H1 (cell line): ENCODE measurements around the gene FRAT2. TPM values are rescaled to one million over a fixed set of nuclear protein-coding genes. Genes with fewer than 3 reads are reported as not detected.
"Not testable (repeated sequence)": the region's sequence is repeated elsewhere in the genome, so short reads cannot be mapped to it uniquely, and the experiment has no call there.

Source experiments
- CTCF ChIA-PET: fragments of 300-600 bp; sonication (Branson Sonifier 250); formaldehyde crosslinking; loops from one replicate; lab custom pipeline; 2021; ENCODE audit not compliant: partially characterized antibody; lab: Charles Lee
- POLR2A ChIA-PET: fragments of 300-600 bp; sonication (Branson Sonifier 250); formaldehyde crosslinking; loops from one replicate; lab custom pipeline; 2021; ENCODE audit warnings: inconsistent platforms; ENCODE audit not compliant: partially characterized antibody; lab: Charles Lee
- DNase-seq, 2 experiments: peaks; one replicate each; pipeline versions ENCODE4 v3.0.0 to v3.0.0-alpha.2; 2010 to 2022; ENCODE audit warnings: low spot score in 2 of 2, low read depth in 1 of 2, mixed read lengths in 1 of 2
- FAIRE-seq: peaks from 2 replicates; lab custom pipeline; 2011; peaks lifted over from hg19 to GRCh38; lab: Jason Lieb, UNC
- H2AFZ ChIP-seq: 2 replicates; pipeline ENCODE4 v1.8.1; 2012; ENCODE audit warnings: low read length, inconsistent platforms
- H2AK5ac ChIP-seq: 2 replicates; pipeline ENCODE4 v1.6.1; 2013; ENCODE audit warnings: low read depth, low read length
- H2BK120ac ChIP-seq: replicated peaks from 2 replicates; pipeline ENCODE3; 2013; ENCODE audit warnings: low read depth, low read length, inconsistent platforms
- H2BK12ac ChIP-seq: 2 replicates; pipeline ENCODE4 v1.6.1; 2013; ENCODE audit warnings: low read depth, low read length
- H2BK15ac ChIP-seq: 2 replicates; pipeline ENCODE4 v1.6.1; 2013; ENCODE audit warnings: low read length
- H2BK20ac ChIP-seq: 2 replicates; pipeline ENCODE4 v1.6.1; 2013; ENCODE audit warnings: low read length
- H2BK5ac ChIP-seq: 2 replicates; pipeline ENCODE4 v1.6.1; 2013; ENCODE audit warnings: low read depth, low read length
- H3K14ac ChIP-seq: 2 replicates; pipeline ENCODE4 v1.6.1; 2013; ENCODE audit warnings: inconsistent platforms; ENCODE audit not compliant: insufficient read length
- H3K18ac ChIP-seq: 2 replicates; pipeline ENCODE4 v1.6.1; 2013; ENCODE audit warnings: low read length; ENCODE audit errors: extremely low read depth
- H3K23ac ChIP-seq: 2 replicates; pipeline ENCODE4 v1.6.1; 2013; ENCODE audit warnings: inconsistent platforms; ENCODE audit not compliant: insufficient read length
- H3K23me2 ChIP-seq: 2 replicates; pipeline ENCODE4 v1.6.1; 2013; ENCODE audit warnings: low read depth, low read length
- H3K27ac ChIP-seq: 2 replicates; pipeline ENCODE4 v1.6.1; 2011; ENCODE audit warnings: low read depth, low read length, inconsistent platforms
- H3K27me3 ChIP-seq, 4 experiments: replicated peaks in 1 of 4; 1 replicate in 1 of 4; 2 replicates in 3 of 4; pipeline versions ENCODE4 v1.6.1 to v1.8.1; 2011 to 2013; ENCODE audit warnings: low read length in 3 of 4, mild to moderate bottlenecking in 3 of 4, inconsistent platforms in 2 of 4, mixed read lengths in 2 of 4, moderate library complexity in 1 of 4; ENCODE audit not compliant: control insufficient read depth in 3 of 4, insufficient read depth in 3 of 4; ENCODE audit errors: extremely low read depth in 1 of 4
- H3K36me3 ChIP-seq, 4 experiments: 2 replicates each; pipeline versions ENCODE4 v1.6.1 to v1.8.1; 2011 to 2013; ENCODE audit warnings: mild to moderate bottlenecking in 4 of 4, low read length in 3 of 4, moderate library complexity in 2 of 4, control low read depth in 1 of 4, inconsistent platforms in 1 of 4; ENCODE audit not compliant: insufficient read depth in 4 of 4, control insufficient read depth in 2 of 4
- H3K4ac ChIP-seq: replicated peaks from 2 replicates; pipeline ENCODE3; 2013; ENCODE audit warnings: low read length, low read depth, mixed read lengths, inconsistent platforms; ENCODE audit not compliant: insufficient read length
- H3K4me1 ChIP-seq, 4 experiments: replicated peaks in 1 of 4; 1 replicate in 1 of 4; 2 replicates in 3 of 4; pipeline versions ENCODE4 v1.6.1 to v1.8.1; 2011 to 2013; ENCODE audit warnings: low read length in 3 of 4, inconsistent platforms in 2 of 4, mixed read lengths in 1 of 4; ENCODE audit not compliant: insufficient read depth in 4 of 4, control insufficient read depth in 3 of 4
- H3K4me2 ChIP-seq, 2 experiments: 2 replicates each; pipeline versions ENCODE4 v1.6.1 to v1.8.1; 2011 to 2013; ENCODE audit warnings: low read depth in 2 of 2, low read length in 2 of 2, control low read depth in 1 of 2, inconsistent platforms in 1 of 2, mild to moderate bottlenecking in 1 of 2; ENCODE audit not compliant: insufficient read depth in 1 of 2
- H3K4me3 ChIP-seq, 4 experiments: fragments of 200-600, 300-600 bp in 1 of 4; sonication (generic), shearing (Covaris generic), sonication (Bioruptor Twin) in 1 of 4; 2 replicates each; pipeline versions ENCODE4 v1.5.1 to v1.8.1; 2011 to 2016; ENCODE audit warnings: low read length in 4 of 4, low read depth in 3 of 4, control low read depth in 2 of 4, inconsistent platforms in 2 of 4, mild to moderate bottlenecking in 2 of 4, mixed read lengths in 1 of 4, moderate library complexity in 1 of 4; ENCODE audit not compliant: insufficient read depth in 2 of 4; ENCODE audit errors: extremely low read depth in 1 of 4
- H3K56ac ChIP-seq: replicated peaks from 2 replicates; pipeline ENCODE3; 2013; ENCODE audit warnings: low read depth, mild to moderate bottlenecking, mixed read lengths, low read length, inconsistent platforms; ENCODE audit not compliant: insufficient read length
- H3K79me1 ChIP-seq: 2 replicates; pipeline ENCODE4 v1.6.1; 2013; ENCODE audit warnings: low read depth, low read length, control low read depth
- H3K79me2 ChIP-seq, 2 experiments: 2 replicates each; pipeline versions ENCODE4 v1.6.1 to v1.8.1; 2012 to 2013; ENCODE audit warnings: low read length in 2 of 2, mild to moderate bottlenecking in 2 of 2, inconsistent platforms in 1 of 2; ENCODE audit not compliant: insufficient read depth in 2 of 2, control insufficient read depth in 1 of 2
- H3K9ac ChIP-seq, 4 experiments: replicated peaks in 1 of 4; 1 replicate in 1 of 4; 2 replicates in 3 of 4; pipeline versions ENCODE4 v1.6.1 to v1.8.1; 2011 to 2013; ENCODE audit warnings: low read depth in 3 of 4, low read length in 3 of 4, control low read depth in 2 of 4, mild to moderate bottlenecking in 2 of 4, moderate library complexity in 2 of 4, inconsistent platforms in 1 of 4; ENCODE audit errors: extremely low read depth in 1 of 4
- H3K9me3 ChIP-seq, 2 experiments: 2 replicates each; pipeline versions ENCODE4 v1.6.1 to v1.8.1; 2012 to 2013; ENCODE audit warnings: mild to moderate bottlenecking in 2 of 2, moderate library complexity in 2 of 2, control low read depth in 1 of 2, inconsistent platforms in 1 of 2, low read depth in 1 of 2, low read length in 1 of 2, mixed read lengths in 1 of 2; ENCODE audit not compliant: insufficient read depth in 2 of 2
- H4K20me1 ChIP-seq, 2 experiments: replicated peaks in 1 of 2; 2 replicates each; pipeline versions ENCODE3 to v1.8.1; 2011 to 2013; ENCODE audit warnings: inconsistent platforms in 2 of 2, low read length in 2 of 2, mild to moderate bottlenecking in 1 of 2; ENCODE audit not compliant: insufficient read depth in 2 of 2, control insufficient read depth in 1 of 2
- H4K5ac ChIP-seq: 2 replicates; pipeline ENCODE4 v1.6.1; 2013; ENCODE audit warnings: low read length, low read depth, mixed read lengths, inconsistent platforms; ENCODE audit not compliant: insufficient read length
- H4K8ac ChIP-seq: 2 replicates; pipeline ENCODE4 v1.8.0; 2013; ENCODE audit warnings: mild to moderate bottlenecking, moderate library complexity, low read length, inconsistent platforms; ENCODE audit not compliant: insufficient read depth; ENCODE audit errors: extremely low read depth
- H4K91ac ChIP-seq: replicated peaks from 2 replicates; pipeline ENCODE3; 2013; ENCODE audit warnings: low read length, mixed read lengths, inconsistent platforms; ENCODE audit not compliant: insufficient read length
- CBX5 ChIP-seq: fragments of 300-800, 300-1000 bp; sonication (generic); IDR thresholded peaks from 2 replicates; pipeline ENCODE4 v1.7.1; 2016; ENCODE audit warnings: antibody characterized with exemption, low read length, low read depth
- GABPA ChIP-seq: IDR thresholded peaks from 2 replicates; pipeline ENCODE4 v1.6.1; 2011; ENCODE audit warnings: mild to moderate bottlenecking, low read length, moderate library complexity, borderline replicate concordance; ENCODE audit not compliant: insufficient read depth
- WGBS, 2 experiments: shearing (Covaris generic) in 1 of 2; methylation state at CpG; one replicate each; pipeline versions ENCODE4 v1.1.6 to v1.1.7; 2013 to 2015; ENCODE audit warnings: low lambda C conversion rate in 2 of 2, mixed read lengths in 2 of 2, inconsistent platforms in 1 of 2, low coverage in 1 of 2, missing lambda C conversion rate in 1 of 2; ENCODE audit not compliant: insufficient replicate concordance in 2 of 2, insufficient coverage in 1 of 2, insufficient read length in 1 of 2; ENCODE audit errors: extremely low coverage in 1 of 2, missing lambda C conversion rate in 1 of 2; 5-methylcytosine and 5-hydroxymethylcytosine counted together
- polyA plus RNA-seq, 7 experiments: library from polyadenylated mRNA; depleted of rRNA in 3 of 7; stranded (reverse) in 5 of 7; unstranded in 2 of 7; fragments of >200 nt in 5 of 7; fragments of 200-250 nt in 2 of 7; gene quantifications; 1 replicate in 5 of 7; 2 replicates in 1 of 7; 4 replicates in 1 of 7; pipeline versions ENCODE4 v1.2.1 to v1.2.3, GENCODE V29; 2011 to 2013; ENCODE audit warnings: missing spikeins in 2 of 7, mixed read lengths in 2 of 7
- total RNA-seq: library from RNA; stranded (reverse); fragmentation: NEBNext Ultra II Directional; extraction: Animal tissue kit (Norgen Biotek cat#: 25700); gene quantifications from 2 replicates; pipeline ENCODE4 v1.2.1, GENCODE V29; 2021

The FRAT2 gene
- total and polyA plus RNA-seq, 2 of the 8 experiments (the other 6 are each of a cell fraction or from before 2014, with no cell fraction given), result 47.4 to 83.0 TPM

GRCh38 chr10:97347317-97347716 is 12.8 kb upstream of the FRAT2 start (continued):
- no peak for TF ChIP-seq CBX5
- no peak for TF ChIP-seq GABPA

GRCh38 chr10:97343664-97344063 is 9.1 kb upstream of the FRAT2 start:
- not testable (repeated sequence) for H2AK5ac ChIP-seq, H3K36me3 ChIP-seq, H3K4ac ChIP-seq, H3K14ac ChIP-seq, H3K23me2 ChIP-seq, H2BK15ac ChIP-seq, H2BK5ac ChIP-seq, H3K18ac ChIP-seq, H3K79me1 ChIP-seq, H3K23ac ChIP-seq, DNase-seq, H3K4me1 ChIP-seq, H2AFZ ChIP-seq, H3K79me2 ChIP-seq, H3K27ac ChIP-seq, H4K8ac ChIP-seq, H4K5ac ChIP-seq, H3K4me3 ChIP-seq, H4K20me1 ChIP-seq, FAIRE-seq, H3K9me3 ChIP-seq, H4K91ac ChIP-seq, H2BK20ac ChIP-seq, H3K9ac ChIP-seq, H3K56ac ChIP-seq, H2BK120ac ChIP-seq, H3K4me2 ChIP-seq, H3K27me3 ChIP-seq
- 0 out of 2 replicates have a peak overlapping the region, but pooled peaks have one; percentile 50 for H2BK12ac ChIP-seq
- ChIA-PET POLR2A (interaction anchor here (0.8 to 4.3 kb wide), 4 partner anchors 10 to 24 kb away, joined by 3 to 19 read pairs (median 4); partner anchors contain the start of gene FRAT2), CTCF (interaction anchor here (0.7 to 1.6 kb wide), 7 partner anchors 9 to 1768 kb away, joined by 3 to 7 read pairs (median 4); no protein-coding TSS in a partner anchor)
- 97% methylated on average over 4 of the region's 6 CpGs; no CpG with 5 or more reads in 1 of the 2 experiments for WGBS, 2 experiments
